ENCODE measurements around the gene GRAMD1B.

- TF ChIP-seq CTCF (IDR thresholded peaks at IDR 0.05 in 4 of 5, conservative IDR thresholded peaks at IDR 0.05 in 1 of 5) (no peak), POLR2A (IDR thresholded peaks at IDR 0.05) (no peak)
These were observed 178.9 kb downstream of the GRAMD1B start for GRCh38 chr11:123608945-123609344.

Data from gastrocnemius medialis (tissue), 4 donors.